GM11168 (cell line): ENCODE measurements around the gene OSBPL1A.
"Not testable (repeated sequence)": the region's sequence is repeated elsewhere in the genome, so short reads cannot be mapped to it uniquely, and the experiment has no call there.

Experiments used
- in situ Hi-C: fragments of 300-500 bp; cut with MboI; formaldehyde crosslinking; loops from one replicate; pipeline ENCODE4 v1.12.0; 2022; ENCODE audit warnings: low sequenced_read_pairs; ENCODE audit not compliant: unreplicated experiment

OSBPL1A gene

DNA sequence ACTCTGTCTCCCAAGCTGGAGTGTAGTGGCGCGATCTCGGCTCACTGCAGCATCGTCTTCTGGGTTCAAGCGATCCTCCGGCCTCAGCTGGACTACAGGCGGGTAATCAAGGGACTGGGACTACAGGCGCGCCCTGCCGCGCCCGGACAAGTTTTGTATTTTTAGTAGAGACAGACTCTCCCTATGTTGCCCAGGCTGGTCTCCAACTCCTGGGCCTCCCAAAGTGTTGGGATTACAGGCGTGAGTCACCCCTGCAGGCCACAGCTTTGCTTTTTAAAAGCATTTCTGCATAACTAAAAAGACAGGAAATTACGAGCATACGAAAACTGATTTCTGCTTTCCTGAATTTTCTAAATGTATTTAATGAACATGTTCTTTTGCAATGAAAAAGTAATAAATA lies 916 bp upstream of the OSBPL1A start:
- in situ Hi-C loops = no loop called here

DNA sequence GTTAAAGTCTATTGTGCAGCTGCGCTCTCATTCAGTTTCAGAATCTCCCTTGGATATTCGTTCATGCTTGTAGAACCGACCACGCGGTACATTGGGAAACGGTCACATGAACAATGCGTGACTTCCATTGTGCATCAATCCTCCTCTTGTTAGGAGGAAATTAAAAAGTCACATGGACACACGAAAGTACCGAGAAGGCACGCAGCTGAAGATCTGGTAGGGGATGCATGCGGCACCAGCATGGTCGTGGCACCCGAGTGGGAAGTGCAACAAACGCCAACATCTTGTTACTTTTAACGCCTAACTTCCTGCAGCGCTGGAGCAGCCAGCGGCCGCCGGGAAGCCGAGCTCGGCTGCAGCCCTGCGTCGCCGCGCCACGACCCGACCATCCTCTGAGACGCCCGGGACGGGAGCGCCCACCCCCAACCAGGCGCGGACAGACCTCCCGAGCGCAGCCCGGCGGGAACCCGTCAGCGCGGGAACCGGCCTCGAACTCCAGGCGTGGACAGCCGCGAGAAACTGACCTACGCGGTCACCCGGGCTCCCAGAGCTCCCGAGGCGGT lies 412 bp downstream of the OSBPL1A start:
- in situ Hi-C loops = no loop called here

DNA sequence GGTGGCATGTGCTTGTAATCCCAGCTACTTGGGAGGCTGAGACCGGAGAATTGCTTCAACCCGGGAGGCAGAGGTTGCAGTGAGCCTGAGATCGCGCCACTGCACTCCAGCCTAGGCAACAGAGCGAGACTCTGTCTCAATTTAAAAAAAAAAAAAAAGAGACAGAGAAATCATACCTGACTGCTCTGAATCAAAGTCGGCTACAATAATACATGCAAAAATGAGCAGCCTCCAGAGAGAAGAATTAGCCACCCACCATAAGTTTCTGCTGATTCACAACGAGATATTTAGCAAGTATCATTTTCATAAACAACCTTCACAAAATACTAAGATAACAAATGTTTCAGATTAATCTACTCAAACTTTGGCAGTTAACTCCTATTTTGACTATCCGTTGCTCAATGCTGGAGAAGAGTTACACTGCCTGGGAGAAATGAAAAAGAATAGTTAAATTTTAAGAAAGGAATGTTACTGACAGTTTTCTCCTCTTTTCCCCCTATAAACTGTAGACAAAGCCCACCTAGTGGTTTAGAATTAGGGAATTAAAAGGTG lies 1.5 kb downstream of the OSBPL1A start:
- in situ Hi-C loops = no loop called here

DNA sequence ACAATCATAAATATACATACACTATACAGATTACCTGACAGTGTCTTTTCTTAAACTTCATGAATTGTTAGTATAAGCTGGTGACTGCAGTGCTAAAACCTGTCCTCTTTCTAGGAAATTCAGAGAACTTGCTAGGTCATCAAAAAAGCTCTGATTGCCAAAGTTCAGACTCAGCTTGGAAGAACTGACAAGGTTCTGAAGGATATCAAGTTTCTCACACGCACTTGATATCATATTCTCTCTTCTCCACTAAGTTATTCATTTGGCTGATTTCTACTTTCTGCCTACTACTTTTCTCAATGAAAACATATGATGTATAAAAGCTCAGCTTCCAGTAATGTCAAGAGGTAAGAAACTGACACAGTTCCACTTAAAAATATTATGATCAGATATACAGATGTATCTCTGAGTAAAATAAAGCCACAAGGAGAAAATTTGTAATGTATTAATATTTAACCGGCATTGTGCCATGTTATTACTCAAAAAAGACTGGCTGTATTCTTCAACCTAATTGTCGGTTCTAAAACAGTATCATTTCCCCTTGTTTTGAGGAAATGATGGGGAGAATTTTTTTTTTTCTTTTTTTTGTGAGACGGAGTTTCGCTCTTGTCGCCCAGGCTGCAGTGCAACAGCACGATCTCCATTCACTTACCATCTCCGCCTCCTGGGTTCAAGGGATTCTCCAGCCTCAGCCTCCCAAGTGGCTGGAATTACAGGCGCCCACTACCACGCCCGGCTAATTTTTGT lies 2.4 kb downstream of the OSBPL1A start:
- in situ Hi-C loops = no loop called here

DNA sequence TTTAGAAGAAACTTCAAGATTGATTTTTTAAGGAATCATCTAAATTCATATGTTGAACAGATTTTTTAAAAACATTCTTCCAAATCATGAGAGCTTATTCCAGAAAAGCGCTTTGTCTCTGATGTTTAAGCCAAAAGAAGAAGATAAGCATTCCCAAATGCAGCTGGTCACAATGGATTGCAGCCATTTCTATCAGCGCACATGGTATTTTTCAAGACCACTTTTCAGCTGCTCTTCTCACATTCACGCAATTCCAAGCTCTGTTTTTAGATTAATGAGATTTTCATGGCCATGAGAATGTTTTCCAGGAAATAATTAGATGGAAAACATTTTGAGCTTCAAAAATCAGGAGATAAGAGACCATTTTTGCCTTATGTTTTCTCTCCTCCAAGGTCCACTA lies 8.7 kb downstream of the OSBPL1A start:
- in situ Hi-C loops = no loop called here

DNA sequence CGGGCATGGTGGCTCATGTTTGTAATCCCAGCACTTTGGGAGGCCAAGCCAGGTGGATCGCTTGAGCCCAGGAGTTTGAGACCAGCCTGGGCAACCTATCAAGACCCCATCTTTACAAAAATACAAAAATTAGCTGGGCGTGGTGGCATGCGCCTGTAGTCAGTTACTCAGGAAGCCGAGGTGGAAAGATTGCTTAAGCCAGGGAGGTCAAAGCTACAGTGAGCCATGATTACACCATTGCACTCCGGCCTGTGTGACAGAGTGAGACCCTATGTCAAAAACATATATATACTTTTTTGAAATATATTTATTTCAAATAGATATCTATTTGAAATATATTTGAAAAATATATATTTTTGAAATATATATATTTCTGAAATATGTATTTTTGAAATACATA lies 10.9 kb downstream of the OSBPL1A start:
- in situ Hi-C loops = no loop called here

DNA sequence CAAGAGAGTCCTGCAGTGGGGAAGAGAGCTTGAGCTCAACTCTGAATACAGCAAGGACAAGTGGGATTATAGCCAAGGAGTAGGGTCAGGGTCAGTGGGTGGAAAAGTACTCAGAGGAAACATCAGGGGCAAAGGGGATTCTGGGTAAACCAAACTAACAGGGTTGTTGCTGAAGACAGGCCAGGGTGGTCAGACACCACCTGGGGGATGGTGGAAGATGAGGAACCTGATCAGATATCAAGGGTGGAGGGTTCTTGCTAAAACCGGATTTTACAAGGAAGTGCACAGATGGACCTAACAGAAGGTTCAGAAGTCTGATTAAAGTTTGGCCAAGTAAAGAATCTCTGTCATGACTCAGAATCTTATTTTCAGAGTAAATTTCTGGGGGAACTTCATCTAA lies 16.5 kb downstream of the OSBPL1A start:
- in situ Hi-C loops = no loop called here

DNA sequence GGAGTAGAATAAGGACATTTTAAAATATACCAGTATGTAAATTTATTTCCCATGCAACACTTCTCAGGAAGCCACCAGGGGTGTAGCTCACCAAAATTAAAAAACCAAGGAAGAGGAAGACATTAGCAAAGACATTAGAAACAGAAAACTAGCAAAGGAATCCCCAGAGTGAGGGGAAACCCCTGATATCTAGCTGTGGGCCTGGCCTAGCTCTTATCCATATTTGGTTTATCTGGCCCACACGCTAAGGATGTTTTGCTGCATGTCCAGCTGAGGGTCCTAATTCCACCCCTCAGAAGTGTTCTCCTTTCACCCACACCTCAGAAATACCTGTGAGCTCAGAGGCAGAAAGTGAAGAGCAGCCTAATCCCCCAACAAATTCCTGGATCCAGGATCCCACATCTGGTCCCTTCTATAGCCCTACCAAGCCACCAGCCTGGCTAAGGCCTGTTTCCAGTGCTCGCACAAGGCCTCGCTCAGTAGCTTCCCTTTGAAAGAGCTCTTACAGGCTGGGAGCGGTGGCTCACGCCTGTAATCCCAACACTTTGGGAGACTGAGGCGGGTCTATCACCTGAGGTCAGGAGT lies 17.4 kb downstream of the OSBPL1A start:
- in situ Hi-C loops = no loop called here

DNA sequence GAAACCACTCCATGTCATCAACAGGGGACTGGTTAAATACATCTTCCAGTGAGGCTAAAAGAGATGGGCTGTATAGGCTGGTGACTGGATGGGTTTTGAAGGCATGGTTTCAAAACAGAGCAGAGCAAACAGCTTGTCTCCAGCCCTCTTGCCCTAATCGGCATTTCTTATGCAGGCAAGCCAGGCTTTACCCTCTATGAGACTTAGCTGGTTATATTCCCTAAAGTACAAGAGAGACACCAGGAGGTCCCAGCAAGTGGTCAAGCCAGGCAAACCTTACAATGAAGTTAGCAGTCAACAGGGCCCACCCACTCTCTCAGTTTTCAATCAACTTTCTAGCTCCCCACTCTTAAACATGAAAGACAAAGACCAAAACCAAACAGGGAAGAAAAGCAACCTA lies 19.0 kb downstream of the OSBPL1A start:
- in situ Hi-C loops = no loop called here

DNA sequence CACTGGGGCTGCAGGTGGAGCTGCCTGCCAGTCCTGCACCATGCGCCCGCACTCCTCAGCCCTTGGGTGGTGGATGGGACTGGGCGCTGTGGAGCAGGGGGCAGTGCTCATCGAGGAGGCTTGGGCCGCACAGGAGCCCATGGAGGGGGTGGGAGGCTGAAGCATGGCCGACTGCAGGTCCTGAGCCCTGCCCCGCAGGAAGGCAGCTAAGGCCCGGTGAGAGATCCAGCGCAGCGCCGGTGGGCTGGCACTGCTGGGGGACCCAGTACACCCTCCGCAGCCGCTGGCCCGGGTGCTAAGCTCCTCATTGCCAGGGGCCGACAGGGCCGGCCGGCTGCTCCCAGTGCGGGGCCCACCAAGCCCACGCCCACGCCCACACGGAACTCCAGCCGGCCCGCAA lies 21.1 kb downstream of the OSBPL1A start:
- in situ Hi-C loops = not testable (repeated sequence)

DNA sequence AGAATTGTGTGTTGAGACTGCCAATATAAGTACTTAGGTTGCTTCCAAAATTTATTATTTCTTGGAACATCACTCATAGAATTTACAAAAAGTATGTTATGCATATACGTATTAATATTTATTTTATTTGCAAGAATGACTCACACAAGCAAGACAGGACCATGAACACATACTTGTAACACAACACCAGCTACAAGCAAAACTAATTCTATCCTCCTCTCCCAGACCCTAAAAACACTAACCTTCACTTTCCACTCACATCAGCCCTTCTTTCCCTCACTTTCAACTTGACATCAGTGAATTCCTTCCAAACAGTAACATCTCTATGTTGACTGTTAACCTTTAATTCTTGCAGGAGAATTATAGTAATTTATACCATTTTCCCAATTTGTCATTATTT lies 24.3 kb downstream of the OSBPL1A start:
- in situ Hi-C loops = loop anchor here (25.0 kb wide), 2 partner anchors 114 to 364 kb away; no protein-coding TSS in a partner anchor

DNA sequence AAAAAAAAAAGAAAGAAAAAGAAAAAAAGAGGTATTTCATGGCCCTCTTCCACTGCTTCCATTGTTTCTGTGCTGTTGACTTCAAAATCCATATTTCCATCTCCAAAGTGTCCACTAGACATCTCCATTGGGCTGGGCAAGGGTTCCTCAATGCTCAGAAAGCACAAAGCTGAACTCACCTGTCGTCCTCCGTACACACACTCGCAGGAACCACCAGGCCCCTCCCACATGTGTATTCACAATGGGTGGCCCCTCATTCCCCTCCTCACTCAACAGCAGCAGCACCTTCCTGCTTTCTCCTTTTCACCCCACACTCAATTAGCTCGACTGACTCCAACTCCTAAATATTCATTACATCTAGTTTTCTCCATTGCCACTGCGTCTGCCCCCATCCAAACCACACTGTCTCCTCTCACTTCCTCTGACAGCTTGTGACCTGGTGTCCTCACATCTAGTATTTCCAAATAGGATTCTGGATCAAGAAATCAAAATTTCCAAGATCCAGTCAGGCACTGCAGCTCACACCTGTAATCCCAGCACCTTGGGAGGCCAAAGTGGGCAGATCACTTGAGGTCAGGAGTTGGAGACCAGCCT lies 25.2 kb downstream of the OSBPL1A start:
- in situ Hi-C loops = loop anchor here (25.0 kb wide), 2 partner anchors 115 to 365 kb away; no protein-coding TSS in a partner anchor

DNA sequence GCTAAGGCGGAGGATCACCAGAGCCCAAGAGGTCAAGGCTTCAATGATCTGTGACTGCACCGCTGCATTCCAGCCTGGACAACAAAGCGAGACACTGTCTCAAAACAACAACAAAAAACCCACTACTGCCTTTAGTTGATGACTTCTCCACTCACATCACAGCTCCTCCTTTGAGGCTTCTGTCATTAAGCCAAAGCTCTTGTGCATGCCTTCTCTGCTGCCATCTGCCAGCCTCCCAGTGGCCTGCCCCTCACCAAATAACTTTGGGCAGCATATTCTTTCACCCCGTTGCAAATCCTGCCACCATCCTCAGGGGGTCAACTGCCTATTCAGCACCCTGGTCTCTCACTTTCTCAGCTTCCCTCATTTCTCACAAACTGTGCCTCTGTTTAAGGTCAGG lies 27.5 kb downstream of the OSBPL1A start:
- in situ Hi-C loops = loop anchor here (25.0 kb wide), 2 partner anchors 117 to 367 kb away; no protein-coding TSS in a partner anchor

DNA sequence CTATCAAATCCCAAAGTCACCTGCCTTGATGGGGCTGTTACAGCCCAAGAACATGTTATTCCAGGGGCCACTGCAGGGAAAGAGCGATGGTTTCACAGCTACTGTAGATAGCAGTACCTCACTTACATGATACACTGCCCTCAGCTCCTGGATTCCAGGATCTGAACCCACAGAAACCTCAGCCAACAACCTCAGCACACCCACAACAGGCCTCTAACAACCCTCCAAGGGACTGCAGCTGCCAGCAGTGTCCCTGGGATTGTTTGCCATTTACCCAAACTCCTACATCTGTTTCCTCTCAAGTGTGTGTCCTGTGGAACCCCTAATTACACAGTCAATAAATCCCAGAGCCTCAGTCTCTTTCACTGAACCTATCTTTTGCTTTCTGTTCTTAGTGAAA lies 28.2 kb downstream of the OSBPL1A start:
- in situ Hi-C loops = loop anchor here (25.0 kb wide), 2 partner anchors 118 to 368 kb away; no protein-coding TSS in a partner anchor

DNA sequence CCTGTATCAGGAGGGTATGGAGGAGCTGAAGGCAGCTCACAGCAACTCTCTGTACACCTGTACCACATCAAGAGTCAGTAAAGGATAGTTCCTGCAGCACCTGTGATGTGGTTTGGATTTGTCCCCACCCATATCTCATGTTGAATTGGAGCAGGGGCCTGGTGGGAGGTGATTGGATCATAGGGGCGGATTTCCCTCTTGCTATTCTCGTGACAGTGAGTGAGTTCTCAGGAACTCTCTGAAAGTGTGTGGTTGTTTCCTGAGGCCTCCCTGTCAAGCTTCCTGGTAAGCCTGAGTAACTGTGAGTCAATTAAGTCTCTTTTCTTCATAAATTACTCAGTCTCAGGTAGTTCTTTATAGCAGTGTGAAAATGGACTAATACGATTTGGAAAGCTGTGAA lies 28.9 kb downstream of the OSBPL1A start:
- in situ Hi-C loops = loop anchor here (25.0 kb wide), 2 partner anchors 119 to 369 kb away; no protein-coding TSS in a partner anchor

DNA sequence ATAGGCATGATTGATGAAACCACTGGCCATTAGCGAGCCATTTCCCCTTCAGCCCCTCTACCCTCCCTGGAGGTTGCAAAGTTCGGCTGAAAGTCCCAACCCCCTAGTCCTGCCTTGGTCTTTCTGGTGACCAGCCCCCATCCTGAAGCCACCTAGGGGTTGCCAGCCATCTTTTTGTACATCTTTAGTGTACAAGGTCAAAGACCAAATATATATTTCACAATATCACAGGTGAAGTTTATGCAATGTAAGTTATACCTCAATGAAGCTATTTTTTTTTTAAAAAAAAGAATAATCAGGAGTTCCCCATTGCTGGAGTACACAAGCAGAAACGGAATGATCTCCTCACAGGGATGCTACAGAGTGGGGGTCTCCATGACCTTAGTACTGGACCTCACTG lies 31.3 kb downstream of the OSBPL1A start:
- in situ Hi-C loops = loop anchor here (25.0 kb wide), 2 partner anchors 121 to 371 kb away; no protein-coding TSS in a partner anchor

DNA sequence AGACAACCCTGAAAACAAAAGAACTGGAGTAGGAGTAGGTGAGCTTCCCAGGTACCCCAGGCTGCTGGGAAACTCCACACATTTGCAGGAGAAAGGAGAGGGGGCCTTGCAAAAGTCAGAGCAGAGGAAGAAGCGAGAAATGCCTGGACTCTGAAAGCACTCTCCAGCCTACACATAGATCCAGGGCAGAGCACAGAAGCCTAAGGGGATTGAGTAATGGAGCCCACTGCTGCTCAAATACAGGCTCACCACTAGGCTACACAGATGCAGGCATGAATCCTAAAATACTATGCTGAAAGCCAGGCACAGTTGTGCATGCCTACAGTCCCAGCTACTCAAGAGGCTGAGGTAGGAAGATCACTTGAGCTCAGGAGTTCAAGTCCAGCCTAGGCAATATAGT lies 33.4 kb downstream of the OSBPL1A start:
- in situ Hi-C loops = loop anchor here (25.0 kb wide), 2 partner anchors 123 to 373 kb away; no protein-coding TSS in a partner anchor

DNA sequence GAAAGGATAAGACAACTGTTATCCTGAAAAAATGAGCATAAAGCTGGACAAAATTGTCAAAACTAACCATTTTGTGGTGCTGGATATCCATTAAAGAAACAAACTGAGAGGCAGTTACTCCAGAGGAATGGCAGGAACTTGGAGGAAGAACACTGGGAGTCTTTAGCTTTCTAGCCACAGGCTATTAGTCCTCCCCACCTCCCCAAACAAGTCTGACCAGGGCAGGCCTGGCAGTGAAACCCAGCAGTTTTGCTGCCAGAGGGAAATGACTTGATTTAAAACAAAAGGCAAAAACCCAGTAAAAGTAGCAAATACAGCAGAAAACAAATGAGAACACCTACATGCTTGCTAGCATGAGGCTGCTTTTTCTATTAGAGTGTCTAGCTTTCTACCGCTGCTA lies 34.9 kb downstream of the OSBPL1A start:
- in situ Hi-C loops = loop anchor here (25.0 kb wide), 2 partner anchors 125 to 375 kb away; no protein-coding TSS in a partner anchor

DNA sequence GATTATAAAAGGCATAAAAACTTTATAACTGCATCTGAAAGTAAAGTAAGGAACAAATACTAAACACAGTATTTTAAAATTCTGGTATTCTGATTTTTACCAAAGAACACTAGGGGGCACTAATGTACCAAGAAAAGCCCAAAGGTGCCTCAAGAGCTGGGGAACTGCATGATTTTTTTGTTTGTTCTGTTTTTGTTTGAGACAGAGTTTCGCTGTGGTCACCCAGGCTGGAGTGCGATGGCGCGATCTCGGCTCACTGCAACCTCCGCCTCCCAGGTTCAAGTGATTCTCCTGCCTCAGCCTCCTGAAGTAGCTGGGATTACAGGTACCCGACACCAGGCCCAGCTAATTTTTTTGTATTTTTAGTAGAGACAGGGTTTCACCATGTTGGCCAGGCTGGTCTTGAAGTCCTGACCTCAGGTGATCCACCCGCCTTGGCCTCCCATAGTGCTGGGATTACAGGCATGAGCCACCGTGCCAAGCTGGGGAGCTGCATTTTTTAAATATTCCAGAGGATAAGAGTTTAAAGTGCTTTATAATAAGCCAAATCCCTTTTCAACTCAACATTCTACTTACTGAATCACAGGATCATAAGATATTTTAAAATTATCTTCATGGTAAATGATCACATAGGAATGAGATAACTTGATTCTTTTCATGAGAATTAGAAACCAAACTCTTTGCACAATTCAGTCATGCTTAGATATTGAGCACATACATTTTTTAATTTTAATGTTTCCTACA lies 37.7 kb downstream of the OSBPL1A start:
- in situ Hi-C loops = loop anchor here (25.0 kb wide), 2 partner anchors 127 to 377 kb away; no protein-coding TSS in a partner anchor

DNA sequence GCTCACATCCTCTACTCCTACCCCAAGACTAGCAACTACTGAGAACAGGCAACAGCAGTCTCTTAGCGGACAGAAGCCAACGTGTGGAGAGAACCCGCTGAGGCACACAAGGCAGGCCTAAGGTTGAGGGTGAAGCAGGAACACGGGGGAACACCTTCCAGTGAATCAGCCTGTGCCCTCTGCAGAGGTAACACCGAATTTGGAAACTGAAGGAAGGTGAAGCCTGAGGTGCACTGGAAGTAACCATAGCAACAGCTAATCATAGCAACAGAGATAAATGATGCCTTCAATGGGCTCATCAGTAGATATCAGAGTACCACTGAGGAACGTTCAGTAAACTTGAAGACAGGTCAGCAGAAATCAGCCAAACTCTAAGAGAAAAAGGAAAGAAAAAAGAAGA lies 43.3 kb downstream of the OSBPL1A start:
- in situ Hi-C loops = loop anchor here (25.0 kb wide), 2 partner anchors 133 to 383 kb away; no protein-coding TSS in a partner anchor
